ENCODE measurements around the gene TMEM106C. TPM values are rescaled to one million over a fixed set of nuclear protein-coding genes. Genes with fewer than 3 reads are reported as not detected.

The TMEM106C gene
- polyA plus RNA-seq, 3 donors = 8.7 to 9.7 (median 9.0) TPM

- TF ChIP-seq, protein P1, sequence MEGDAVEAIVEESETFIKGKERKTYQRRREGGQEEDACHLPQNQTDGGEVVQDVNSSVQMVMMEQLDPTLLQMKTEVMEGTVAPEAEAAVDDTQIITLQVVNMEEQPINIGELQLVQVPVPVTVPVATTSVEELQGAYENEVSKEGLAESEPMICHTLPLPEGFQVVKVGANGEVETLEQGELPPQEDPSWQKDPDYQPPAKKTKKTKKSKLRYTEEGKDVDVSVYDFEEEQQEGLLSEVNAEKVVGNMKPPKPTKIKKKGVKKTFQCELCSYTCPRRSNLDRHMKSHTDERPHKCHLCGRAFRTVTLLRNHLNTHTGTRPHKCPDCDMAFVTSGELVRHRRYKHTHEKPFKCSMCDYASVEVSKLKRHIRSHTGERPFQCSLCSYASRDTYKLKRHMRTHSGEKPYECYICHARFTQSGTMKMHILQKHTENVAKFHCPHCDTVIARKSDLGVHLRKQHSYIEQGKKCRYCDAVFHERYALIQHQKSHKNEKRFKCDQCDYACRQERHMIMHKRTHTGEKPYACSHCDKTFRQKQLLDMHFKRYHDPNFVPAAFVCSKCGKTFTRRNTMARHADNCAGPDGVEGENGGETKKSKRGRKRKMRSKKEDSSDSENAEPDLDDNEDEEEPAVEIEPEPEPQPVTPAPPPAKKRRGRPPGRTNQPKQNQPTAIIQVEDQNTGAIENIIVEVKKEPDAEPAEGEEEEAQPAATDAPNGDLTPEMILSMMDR (IDR thresholded peaks at IDR 0.05) = no peak
- Histone ChIP-seq H3K27ac (ENCODE audit: low read depth in 1 of 2, low read length in 2 of 2) (no peak overlapping the region), H3K36me3 (replicated peaks in 1 of 2; ENCODE audit: control insufficient read depth in 1 of 2, insufficient read depth in 2 of 2, low read length in 2 of 2) (peaks cover 3 to 43% of the 10 kb centered on the region in 2 donors), H3K4me1 (ENCODE audit: control insufficient read depth in 1 of 2, insufficient read depth in 2 of 2, low read length in 2 of 2) (no peaks in the 10 kb centered on the region), H3K9me3 (replicated peaks in 1 of 2; ENCODE audit: control insufficient read depth in 1 of 2, insufficient read depth in 1 of 2, low read length in 2 of 2) (no peaks in the 10 kb centered on the region), H4K20me1 (ENCODE audit: insufficient read depth, low read length) (no peaks in the 10 kb centered on the region), H2AFZ (ENCODE audit: insufficient read depth, low read depth, low read length, poor library complexity, severe bottlenecking) (no peak overlapping the region), H3K4me2 (replicated peaks; ENCODE audit: extremely low read depth, low read length, poor library complexity, severe bottlenecking) (no peak overlapping the region), H3K79me2 (ENCODE audit: insufficient read depth, low read length) (no peaks in the 10 kb centered on the region), H3K4me3 (replicated peaks in 1 of 3; ENCODE audit: low read depth in 2 of 3, low read length in 3 of 3) (no peak overlapping the region), H3K27me3 (ENCODE audit: control insufficient read depth in 2 of 2, insufficient read depth in 2 of 2, low read length in 2 of 2) (no peaks in the 10 kb centered on the region), H3K9ac (ENCODE audit: insufficient read depth, low read length, poor library complexity, severe bottlenecking) (no peak overlapping the region)
- intact Hi-C loops (cut with micrococcal nuclease) = loop anchor here in 1 of 2 donors (10.0 kb wide), 1 partner anchor 185 kb away; the partner anchor contains the start of gene ASB8
- WGBS (ENCODE audit: insufficient coverage) = no CpG with 5 or more reads among the region's 3 CpGs
- Mint-ChIP-seq H3K4me3 (no peak overlapping the region), H3K27me3 (ENCODE audit: low read depth in 3 of 3) (peaks cover 2 to 4% (median 2%) of the 10 kb centered on the region in 3 donors), H3K9me3 (no peaks in the 10 kb centered on the region), H3K36me3 (peaks cover 10 to 27% of the 10 kb centered on the region in 2 donors), H3K4me1 (peaks cover 5% of the 10 kb centered on the region), H3K27ac (no peak overlapping the region)
- no peak for DNase-seq
Observed at GRCh38 chr12:47969845-47970244, 6.4 kb downstream of the TMEM106C start.

DNA sequence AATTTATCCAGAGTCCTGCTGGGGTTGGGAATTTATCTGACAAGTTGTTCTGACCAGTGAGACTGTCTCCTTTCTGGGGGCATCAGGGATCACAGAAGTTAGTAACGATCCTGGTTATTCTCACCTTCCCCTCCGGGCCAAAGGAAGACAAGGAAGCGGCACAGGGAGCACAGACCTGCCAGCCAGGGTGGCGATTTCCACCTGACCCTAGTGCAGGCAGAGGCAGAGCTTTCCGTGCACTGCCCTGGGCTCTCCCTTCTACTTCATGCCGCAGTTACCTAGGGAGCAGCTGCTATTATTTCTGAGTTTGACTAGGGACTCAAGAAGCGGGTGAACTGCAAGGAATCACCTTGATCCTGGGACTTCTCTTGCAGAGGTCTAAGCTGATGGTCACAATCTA, 7.4 kb downstream of the TMEM106C start:
- Histone ChIP-seq H3K9ac (ENCODE audit: insufficient read depth, low read length, poor library complexity, severe bottlenecking) (no peak overlapping the region), H4K20me1 (ENCODE audit: insufficient read depth, low read length) (no peaks in the 10 kb centered on the region), H3K4me3 (replicated peaks in 1 of 3; ENCODE audit: low read depth in 2 of 3, low read length in 3 of 3) (no peak overlapping the region), H2AFZ (ENCODE audit: insufficient read depth, low read depth, low read length, poor library complexity, severe bottlenecking) (no peak overlapping the region), H3K79me2 (ENCODE audit: insufficient read depth, low read length) (no peaks in the 10 kb centered on the region), H3K27ac (ENCODE audit: low read depth in 1 of 2, low read length in 2 of 2) (no peak overlapping the region), H3K4me1 (ENCODE audit: control insufficient read depth in 1 of 2, insufficient read depth in 2 of 2, low read length in 2 of 2) (no peaks in the 10 kb centered on the region), H3K27me3 (ENCODE audit: control insufficient read depth in 2 of 2, insufficient read depth in 2 of 2, low read length in 2 of 2) (no peaks in the 10 kb centered on the region), H3K4me2 (replicated peaks; ENCODE audit: extremely low read depth, low read length, poor library complexity, severe bottlenecking) (no peak overlapping the region), H3K36me3 (replicated peaks in 1 of 2; ENCODE audit: control insufficient read depth in 1 of 2, insufficient read depth in 2 of 2, low read length in 2 of 2) (peaks cover 3 to 43% of the 10 kb centered on the region in 2 donors), H3K9me3 (replicated peaks in 1 of 2; ENCODE audit: control insufficient read depth in 1 of 2, insufficient read depth in 1 of 2, low read length in 2 of 2) (no peaks in the 10 kb centered on the region)
- TF ChIP-seq, protein P1 (IDR thresholded peaks at IDR 0.05) = no peak
- Mint-ChIP-seq H3K27me3 (ENCODE audit: low read depth in 3 of 3) (peaks cover 2 to 4% (median 2%) of the 10 kb centered on the region in 3 donors), H3K27ac (no peak overlapping the region), H3K4me1 (peaks cover 2% of the 10 kb centered on the region), H3K36me3 (peaks cover 8 to 27% of the 10 kb centered on the region in 2 donors), H3K4me3 (no peak overlapping the region), H3K9me3 (no peaks in the 10 kb centered on the region)
- 100% methylated on average over 7 of the region's 7 CpGs for WGBS (ENCODE audit: insufficient coverage)
- intact Hi-C loops (cut with micrococcal nuclease) = no loop called here
- DNase-seq = no peak
